DMS153 (cell line): ENCODE results near the gene RAB3B.

Source experiments
- DNase-seq: peaks from one replicate; lab custom pipeline; 2025; lab: John Stamatoyannopoulos, UW

RAB3B gene

DNA sequence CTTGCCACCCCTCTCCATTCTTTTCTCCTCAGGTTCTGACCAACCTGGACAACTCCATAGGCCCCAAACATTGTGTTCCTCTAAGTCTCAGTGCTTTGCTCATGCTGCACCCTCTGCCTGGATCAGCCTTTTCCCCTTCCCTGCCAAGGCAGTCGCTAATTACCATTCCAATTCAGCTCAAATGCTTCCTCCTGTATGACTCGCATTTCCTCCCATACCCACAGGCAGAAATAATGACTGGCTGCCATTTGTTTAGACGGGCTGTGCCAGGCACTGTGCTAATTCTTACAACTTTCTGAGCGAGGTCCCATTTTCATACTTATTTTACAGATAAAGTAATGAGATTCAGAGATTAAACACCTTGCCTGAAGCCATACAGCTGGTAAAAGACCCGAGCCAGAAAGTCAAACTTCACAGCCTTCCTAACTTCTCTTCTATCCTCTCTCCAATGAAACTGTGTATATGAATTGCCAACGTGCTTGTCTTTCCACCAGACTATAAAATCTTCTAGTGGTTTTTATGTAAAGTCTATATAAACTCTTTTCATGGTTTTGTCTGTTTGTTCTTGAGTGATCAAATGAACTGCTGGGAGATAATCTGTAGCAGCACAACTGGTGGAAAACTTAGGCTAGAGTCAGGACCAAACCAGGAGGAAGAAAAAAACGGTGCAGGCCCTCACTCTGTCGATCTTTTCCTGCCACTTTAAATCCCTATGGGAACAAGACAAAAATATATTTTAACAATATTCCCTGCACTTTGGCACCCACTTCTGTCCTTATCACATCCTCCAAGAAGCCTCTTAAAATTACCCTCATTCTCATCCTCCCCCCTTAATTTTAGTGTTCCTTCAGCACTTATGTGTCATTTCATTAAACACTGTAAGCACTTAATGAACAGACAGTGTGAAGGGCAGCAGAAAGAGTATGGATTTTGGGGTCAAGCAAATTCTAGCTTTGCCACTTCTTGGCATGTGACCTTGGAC is 33.7 kb downstream of the RAB3B start:
- peak; percentile 60 for DNase-seq

- peak; percentile 98 for DNase-seq
Measured at GRCh38 chr1:51955797-51956527, 34.5 kb downstream of the RAB3B start.

GRCh38 chr1:51954783-51955182 is 35.7 kb downstream of the RAB3B start:
- DNase-seq = no peak

DNA sequence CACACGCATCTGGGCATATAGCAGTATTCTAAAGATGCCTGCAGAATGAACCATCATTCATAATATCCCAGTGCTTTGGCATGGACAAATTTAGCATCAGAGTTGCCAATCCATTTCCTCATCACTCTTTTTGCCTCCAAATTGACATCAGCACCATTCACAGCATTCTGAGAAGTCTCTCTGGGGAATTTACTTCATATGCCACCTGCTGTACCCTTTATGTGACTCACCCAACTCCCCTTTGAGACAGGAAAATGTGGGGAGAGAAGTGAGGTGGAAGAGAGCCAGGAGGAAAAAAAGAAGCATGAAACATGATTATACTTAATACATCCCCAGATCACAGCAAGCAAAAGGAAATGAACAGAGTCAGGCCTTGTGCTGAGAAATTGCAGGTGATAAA is 37.4 kb downstream of the RAB3B start:
- peak; percentile 66 for DNase-seq

- no peak for DNase-seq
Measured at GRCh38 chr1:51952638-51953037, 37.9 kb downstream of the RAB3B start.

DNA sequence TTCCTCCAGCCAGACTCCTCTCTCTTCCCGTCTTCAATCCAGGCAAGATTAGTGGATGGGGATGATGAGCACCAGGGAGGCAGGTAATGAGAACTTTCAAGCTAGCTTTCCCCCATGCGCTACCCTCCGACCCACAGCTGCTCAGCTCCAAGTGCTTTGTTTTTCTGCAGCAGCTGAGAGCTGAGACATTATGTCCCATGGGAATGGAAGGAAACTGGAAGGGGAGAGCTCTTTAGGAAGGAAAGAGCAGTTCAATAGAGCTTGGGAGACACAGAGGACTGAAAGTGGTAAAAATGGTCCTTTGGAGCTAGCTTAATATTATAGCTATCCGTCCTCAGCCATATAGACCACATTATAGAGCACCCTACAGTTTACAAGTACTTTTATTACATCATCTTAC is 39.8 kb downstream of the RAB3B start:
- no peak for DNase-seq

GRCh38 chr1:51949014-51949702 is 41.3 kb downstream of the RAB3B start:
- DNase-seq = no peak

DNA sequence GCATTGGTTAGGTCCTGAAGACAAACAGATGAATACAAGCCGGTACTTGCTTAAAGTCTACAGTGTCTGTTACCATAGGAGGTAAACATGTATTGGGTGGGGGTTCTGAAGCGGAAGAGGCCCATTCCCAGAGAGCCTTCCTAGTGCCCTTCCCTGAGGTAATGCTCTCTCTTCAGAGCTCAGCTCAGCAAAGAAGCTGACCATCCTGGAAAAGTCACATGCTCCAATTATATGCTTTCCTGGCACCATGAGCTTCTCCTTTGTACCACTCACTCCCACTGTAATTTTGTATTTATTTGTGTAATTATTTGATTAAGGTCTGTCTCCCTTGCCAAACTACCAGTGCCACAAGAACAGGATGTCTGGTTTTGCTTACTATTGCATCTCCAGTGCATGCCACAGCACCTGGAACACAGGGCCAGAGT is 42.0 kb downstream of the RAB3B start:
- DNase-seq = peak; percentile 81

DNA sequence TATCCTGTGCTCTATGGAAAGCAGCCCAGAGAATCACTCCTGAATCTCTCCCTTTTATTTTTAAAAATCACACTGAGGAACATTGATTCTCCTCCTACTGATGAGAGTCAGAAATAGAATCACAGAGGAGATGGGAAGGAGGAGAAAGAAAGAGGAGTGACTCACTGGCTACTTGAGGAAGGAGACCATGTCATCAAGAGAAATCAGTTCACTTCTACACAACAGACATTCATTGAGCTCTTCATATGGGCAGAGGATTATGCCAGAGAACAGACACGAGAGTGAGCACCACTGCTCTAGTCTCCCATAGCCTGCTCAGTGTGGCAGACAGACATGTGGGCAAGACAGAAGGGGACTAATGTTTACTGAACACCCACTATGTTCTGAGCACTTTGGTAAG is 44.2 kb downstream of the RAB3B start:
- DNase-seq = no peak

- DNase-seq = no peak
Measured at GRCh38 chr1:51945591-51945990, 44.9 kb downstream of the RAB3B start.

DNA sequence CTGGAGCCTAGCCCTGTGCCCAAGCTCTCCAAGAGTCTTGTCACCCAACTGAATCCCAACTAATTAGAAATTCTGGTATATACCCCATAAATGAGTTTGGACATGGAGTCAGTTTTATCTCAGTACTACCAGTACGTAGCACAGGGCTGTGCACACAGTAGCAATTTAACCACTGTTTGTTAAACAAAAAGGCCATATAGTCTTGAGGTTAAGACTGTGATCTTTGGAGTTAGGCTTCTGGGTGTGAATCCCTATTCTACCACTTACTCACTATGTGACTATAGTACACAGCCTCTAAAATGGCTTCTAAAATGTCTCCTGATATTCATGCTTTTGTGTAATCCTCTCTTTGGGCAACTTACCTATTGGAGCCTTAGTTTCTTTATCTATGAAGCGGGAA is 48.2 kb downstream of the RAB3B start:
- no peak for DNase-seq

GRCh38 chr1:51941528-51941927 is 49.0 kb downstream of the RAB3B start:
- DNase-seq = no peak

GRCh38 chr1:51937112-51937511 is 53.4 kb downstream of the RAB3B start:
- no peak for DNase-seq

DNA sequence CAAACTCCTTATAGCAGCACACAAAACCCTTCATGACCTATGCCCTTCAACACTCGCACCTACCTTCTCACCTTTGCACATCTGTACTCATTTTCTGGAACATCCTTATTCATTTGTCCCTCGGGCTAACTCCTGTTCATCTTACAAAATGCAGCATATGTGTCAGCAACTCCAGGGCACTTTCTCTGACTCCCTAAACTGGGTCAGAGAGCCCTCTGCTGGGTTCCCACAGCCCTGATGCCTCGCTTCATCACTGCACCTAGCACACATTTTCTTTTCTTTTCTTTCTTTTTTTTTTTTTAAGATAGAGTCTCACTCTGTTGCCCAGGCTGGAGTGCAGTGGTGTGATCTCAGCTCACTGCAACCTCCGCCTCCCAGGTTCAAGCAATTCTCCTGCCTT is 54.0 kb downstream of the RAB3B start:
- no peak for DNase-seq

GRCh38 chr1:51933344-51933743 is 57.2 kb downstream of the RAB3B start:
- DNase-seq = no peak

DNA sequence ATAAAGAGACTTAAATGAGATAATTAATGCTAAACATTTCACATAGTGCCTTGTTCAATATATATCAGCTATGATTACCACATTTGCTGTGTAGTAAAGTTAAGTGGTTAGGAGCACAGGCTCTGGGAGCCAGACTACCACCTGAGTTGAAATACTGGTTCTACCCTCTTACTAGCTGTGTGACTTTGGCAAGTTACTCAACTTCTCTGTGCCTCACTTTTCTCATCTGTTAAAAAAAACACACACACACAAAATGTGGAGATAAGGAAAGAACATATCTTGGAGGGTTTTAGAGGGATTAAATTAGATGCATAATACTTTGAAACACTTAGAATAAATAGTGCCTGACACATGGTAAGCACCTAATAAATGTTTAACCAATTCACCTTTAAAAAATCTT is 60.2 kb downstream of the RAB3B start:
- no peak for DNase-seq

DNA sequence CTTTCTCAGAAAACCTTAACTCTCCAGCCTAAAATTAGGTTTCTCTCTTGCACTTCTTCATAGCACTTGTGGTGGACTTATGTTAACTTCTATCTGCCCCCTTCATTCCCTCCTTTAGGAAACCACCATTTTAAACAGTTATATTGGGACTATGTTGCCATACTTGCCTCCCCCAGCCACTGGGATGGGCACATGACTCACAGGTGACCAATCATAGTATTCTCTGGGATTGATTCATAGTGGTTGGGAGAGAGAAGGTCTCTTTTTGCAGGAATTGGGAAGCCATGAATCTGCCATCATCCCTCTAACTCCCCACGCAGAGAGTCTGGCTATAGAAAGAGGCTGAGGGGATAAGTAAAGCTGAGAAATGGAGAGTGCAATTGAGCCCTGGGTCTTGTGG is 61.6 kb downstream of the RAB3B start:
- no peak for DNase-seq

- DNase-seq = no peak
Measured at GRCh38 chr1:51927029-51927428, 63.5 kb downstream of the RAB3B start.

DNA sequence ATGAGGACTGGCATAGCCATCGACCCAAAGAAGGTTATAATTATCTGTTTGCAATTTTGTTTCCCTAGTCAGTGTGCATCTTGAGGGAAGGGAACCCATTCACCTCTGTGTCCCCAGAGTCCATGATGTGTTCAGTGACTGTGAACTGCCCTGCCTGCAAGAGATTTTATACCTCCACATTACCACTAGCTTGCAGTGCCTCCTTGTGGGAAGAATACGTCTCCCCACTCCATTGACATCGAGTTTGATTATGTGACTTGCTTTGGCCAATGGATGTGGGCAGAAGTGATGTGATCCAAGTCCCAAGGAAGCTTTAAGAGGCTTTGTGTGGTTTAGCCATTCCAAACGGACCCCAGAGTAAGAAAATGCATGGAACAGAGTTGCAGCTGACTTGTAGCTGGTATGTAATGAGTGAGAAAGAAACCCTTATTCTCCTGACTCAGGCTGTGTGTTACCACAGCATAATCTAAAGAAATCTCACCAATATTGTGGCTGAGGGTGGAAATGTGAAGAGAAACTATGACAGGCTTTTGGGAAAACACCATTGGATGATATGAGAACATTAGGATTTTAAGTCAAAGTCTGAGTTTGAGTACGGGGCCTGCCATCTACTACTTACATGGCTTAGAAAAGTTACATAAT is 64.2 kb downstream of the RAB3B start:
- no peak for DNase-seq

DNA sequence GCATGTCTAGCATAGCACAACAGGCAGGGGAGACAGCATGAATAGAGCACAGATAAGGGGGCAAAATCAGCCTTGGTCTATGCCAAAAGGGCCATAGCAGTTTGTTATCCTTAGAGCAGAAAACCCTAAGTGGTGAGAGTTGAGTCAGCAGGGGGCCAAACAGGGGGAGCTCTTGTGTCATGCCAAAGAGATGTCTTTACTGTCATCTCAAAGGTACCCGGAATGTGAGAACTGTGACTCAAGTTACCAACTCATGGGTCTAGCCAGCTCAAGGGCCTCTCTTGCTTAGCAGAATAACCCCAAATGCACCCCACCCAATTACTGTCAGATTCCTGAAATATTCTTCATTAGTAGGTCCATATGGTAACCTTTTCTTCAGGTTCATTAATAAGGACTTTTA is 66.0 kb downstream of the RAB3B start:
- no peak for DNase-seq

DNA sequence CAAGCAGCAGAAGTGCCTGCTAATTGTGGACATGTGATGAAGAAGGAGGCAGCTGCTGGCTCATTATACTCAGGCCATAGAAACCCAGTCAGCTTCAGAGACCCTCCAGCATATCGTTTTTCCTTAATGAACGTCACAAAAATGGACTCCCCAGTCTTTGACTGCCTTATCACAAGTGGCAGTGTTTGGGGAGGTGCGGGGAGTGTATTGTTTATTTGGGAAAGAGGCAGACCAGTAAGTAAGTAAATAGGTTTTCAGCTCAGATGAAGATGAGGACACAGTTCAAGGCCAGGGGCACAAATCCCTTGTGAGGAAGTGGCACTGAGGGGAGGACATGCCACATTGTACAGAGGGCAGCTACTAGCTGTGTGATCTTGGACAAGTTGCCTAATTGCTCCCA is 68.5 kb downstream of the RAB3B start:
- DNase-seq = no peak

GRCh38 chr1:51920130-51920529 is 70.4 kb downstream of the RAB3B start:
- DNase-seq = no peak
